Erythroblast (primary cell): ENCODE measurements around the gene ITPK1.

Source experiments
- GATA1 ChIP-seq: IDR thresholded peaks from 2 replicates; pipeline ENCODE4 v1.6.1; 2011; ENCODE audit warnings: low read depth, mild to moderate bottlenecking, control low read depth, low read length, moderate library complexity
- POLR2A ChIP-seq: IDR thresholded peaks from 2 replicates; pipeline ENCODE4 v1.6.1; 2011; ENCODE audit warnings: mild to moderate bottlenecking, low read length

DNA sequence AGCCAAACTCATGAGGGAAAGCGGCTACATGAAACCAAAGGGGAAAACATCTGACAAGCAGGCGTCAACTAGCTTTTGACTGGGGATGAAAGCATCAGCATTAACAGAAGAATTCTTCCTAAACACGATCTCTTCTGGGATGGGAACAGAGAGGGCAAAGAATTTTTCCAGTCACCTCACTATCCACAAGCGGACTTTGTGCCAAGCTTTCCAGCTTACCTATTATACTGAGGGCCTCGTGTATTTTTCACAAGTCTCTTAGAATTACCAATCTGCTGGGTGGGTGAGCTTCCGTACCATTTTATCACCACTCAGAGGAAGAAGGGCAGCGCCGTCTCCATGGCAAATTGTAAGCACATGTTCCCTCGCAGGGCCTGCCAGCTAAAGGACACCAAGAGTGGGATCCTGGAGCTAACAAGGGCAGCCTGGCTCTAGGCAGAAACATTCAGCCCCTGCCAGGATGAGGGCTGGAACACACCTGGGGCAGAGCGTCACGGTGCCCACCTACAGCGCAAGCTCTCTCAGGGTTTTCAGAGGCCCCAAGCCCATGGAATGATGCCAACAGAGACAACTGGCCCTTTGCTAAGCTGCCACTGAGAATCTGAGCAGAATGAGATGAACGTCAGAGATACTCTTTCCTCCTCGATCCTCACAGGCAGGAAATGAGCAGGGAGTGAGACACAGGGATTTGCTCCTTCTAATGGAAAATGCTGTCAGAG is 118.2 kb downstream of the ITPK1 start:
- TF ChIP-seq POLR2A (no peak), GATA1 (no peak)
